Subcutaneous abdominal adipose tissue (tissue), 5 donors: ENCODE data around the gene DEGS2.

Experiments
- H3K27ac ChIP-seq: one replicate; pipeline ENCODE4 v1.7.0; 2013; ENCODE audit warnings: low read depth, mild to moderate bottlenecking, inconsistent platforms, low read length, moderate library complexity
- H3K27me3 ChIP-seq, 5 donors: one replicate each; pipeline ENCODE4 v1.7.0; 2013; ENCODE audit warnings: low read length in 5 of 5, inconsistent platforms in 1 of 5; ENCODE audit not compliant: control insufficient read depth in 5 of 5, insufficient read depth in 4 of 5
- H3K36me3 ChIP-seq, 5 donors: one replicate each; pipeline ENCODE4 v1.7.0; 2013; ENCODE audit warnings: low read length in 5 of 5; ENCODE audit not compliant: control insufficient read depth in 5 of 5, insufficient read depth in 5 of 5
- H3K4me1 ChIP-seq, 5 donors: one replicate each; pipeline ENCODE4 v1.7.0; 2013; ENCODE audit warnings: low read length in 5 of 5, mild to moderate bottlenecking in 3 of 5, moderate library complexity in 1 of 5; ENCODE audit not compliant: control insufficient read depth in 5 of 5, insufficient read depth in 5 of 5
- H3K4me3 ChIP-seq, 5 donors: one replicate each; pipeline ENCODE4 v1.7.0; 2013; ENCODE audit warnings: low read length in 5 of 5, low read depth in 1 of 5
- H3K9ac ChIP-seq, 5 donors: one replicate each; pipeline ENCODE4 v1.7.0; 2013; ENCODE audit warnings: low read length in 5 of 5, mild to moderate bottlenecking in 4 of 5, moderate library complexity in 3 of 5
- H3K9me3 ChIP-seq, 5 donors: one replicate each; pipeline ENCODE4 v1.7.0; 2013; ENCODE audit warnings: low read length in 5 of 5; ENCODE audit not compliant: control insufficient read depth in 5 of 5
- donor health status: healthy.
- donor health status: healthy.
- donor health status: healthy.
- donor health status: healthy.
- donor health status: healthy.

DEGS2 gene

GRCh38 chr14:100148837-100149731 is 10.4 kb downstream of the DEGS2 start:
- H3K4me1 ChIP-seq = peaks cover 0 to 15% (median 5%) of the 10 kb centered on the region in 5 donors
- H3K9me3 ChIP-seq = peaks cover 0 to 7% (median 6%) of the 10 kb centered on the region in 5 donors
- H3K36me3 ChIP-seq = peaks cover 0 to 8% (median under 1%) of the 10 kb centered on the region in 5 donors
- no peak overlapping the region for H3K4me3 ChIP-seq
- peaks cover 3 to 13% (median 6%) of the 10 kb centered on the region in 5 donors for H3K27me3 ChIP-seq
- H3K9ac ChIP-seq = no peak overlapping the region
- no peak overlapping the region for H3K27ac ChIP-seq

- H3K36me3 ChIP-seq = peaks cover 0 to 18% (median 5%) of the 10 kb centered on the region in 5 donors
- H3K9me3 ChIP-seq = no peaks in the 10 kb centered on the region
- H3K9ac ChIP-seq = no peak overlapping the region
- H3K4me3 ChIP-seq = no peak overlapping the region
- H3K27me3 ChIP-seq = peaks cover 3 to 13% (median 6%) of the 10 kb centered on the region in 5 donors
- no peak overlapping the region for H3K27ac ChIP-seq
- peaks cover 0 to 15% (median 5%) of the 10 kb centered on the region in 5 donors for H3K4me1 ChIP-seq
Observed at GRCh38 chr14:100147691-100148464, 11.6 kb downstream of the DEGS2 start.

DNA sequence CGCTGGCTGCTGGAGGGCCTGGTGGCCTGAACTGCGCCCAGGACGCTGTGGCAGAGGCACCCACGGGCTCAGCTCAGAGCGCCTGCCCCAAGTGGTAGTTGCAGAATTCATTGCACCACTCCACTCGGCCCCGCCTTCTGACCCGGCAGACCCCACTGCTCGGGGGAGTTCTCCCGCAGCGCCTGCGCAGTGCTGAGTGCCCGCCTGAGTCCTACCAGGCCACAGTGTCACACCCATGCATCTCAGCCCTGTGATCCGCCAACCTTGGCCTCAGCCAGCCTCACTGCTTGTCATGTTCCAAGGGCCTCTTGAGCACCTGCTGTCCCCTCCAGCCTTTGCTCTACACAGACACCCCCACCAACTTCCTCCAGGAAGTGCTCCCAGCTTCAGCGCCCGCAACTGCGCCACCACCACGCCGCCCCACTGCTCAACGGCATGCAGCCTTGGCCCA is 12.2 kb downstream of the DEGS2 start:
- Histone ChIP-seq H3K36me3 (peaks cover 0 to 20% (median 6%) of the 10 kb centered on the region in 5 donors), H3K27me3 (peaks cover 3 to 13% (median 6%) of the 10 kb centered on the region in 5 donors), H3K9me3 (no peaks in the 10 kb centered on the region), H3K4me3 (peak overlapping the region in 1 of 5 donors; percentile 17), H3K4me1 (peaks cover 0 to 19% (median 11%) of the 10 kb centered on the region in 5 donors), H3K27ac (no peak overlapping the region), H3K9ac (no peak overlapping the region)

- peaks cover 3 to 13% (median 6%) of the 10 kb centered on the region in 5 donors for H3K27me3 ChIP-seq
- H3K9ac ChIP-seq = no peak overlapping the region
- H3K4me3 ChIP-seq = no peak overlapping the region
- H3K27ac ChIP-seq = no peak overlapping the region
- H3K9me3 ChIP-seq = no peaks in the 10 kb centered on the region
- peaks cover 0 to 26% (median 9%) of the 10 kb centered on the region in 5 donors for H3K36me3 ChIP-seq
- H3K4me1 ChIP-seq = peaks cover 0 to 25% (median 16%) of the 10 kb centered on the region in 5 donors
Observed at GRCh38 chr14:100146531-100147091, 12.8 kb downstream of the DEGS2 start.

- Histone ChIP-seq H3K9me3 (no peaks in the 10 kb centered on the region), H3K27ac (no peak overlapping the region), H3K9ac (no peak overlapping the region), H3K4me3 (no peak overlapping the region), H3K4me1 (peaks cover 0 to 25% (median 16%) of the 10 kb centered on the region in 5 donors), H3K36me3 (peaks cover 0 to 34% (median 9%) of the 10 kb centered on the region in 5 donors), H3K27me3 (peaks cover 3 to 13% (median 6%) of the 10 kb centered on the region in 5 donors)
Observed at GRCh38 chr14:100145682-100146464, 13.6 kb downstream of the DEGS2 start.

DNA sequence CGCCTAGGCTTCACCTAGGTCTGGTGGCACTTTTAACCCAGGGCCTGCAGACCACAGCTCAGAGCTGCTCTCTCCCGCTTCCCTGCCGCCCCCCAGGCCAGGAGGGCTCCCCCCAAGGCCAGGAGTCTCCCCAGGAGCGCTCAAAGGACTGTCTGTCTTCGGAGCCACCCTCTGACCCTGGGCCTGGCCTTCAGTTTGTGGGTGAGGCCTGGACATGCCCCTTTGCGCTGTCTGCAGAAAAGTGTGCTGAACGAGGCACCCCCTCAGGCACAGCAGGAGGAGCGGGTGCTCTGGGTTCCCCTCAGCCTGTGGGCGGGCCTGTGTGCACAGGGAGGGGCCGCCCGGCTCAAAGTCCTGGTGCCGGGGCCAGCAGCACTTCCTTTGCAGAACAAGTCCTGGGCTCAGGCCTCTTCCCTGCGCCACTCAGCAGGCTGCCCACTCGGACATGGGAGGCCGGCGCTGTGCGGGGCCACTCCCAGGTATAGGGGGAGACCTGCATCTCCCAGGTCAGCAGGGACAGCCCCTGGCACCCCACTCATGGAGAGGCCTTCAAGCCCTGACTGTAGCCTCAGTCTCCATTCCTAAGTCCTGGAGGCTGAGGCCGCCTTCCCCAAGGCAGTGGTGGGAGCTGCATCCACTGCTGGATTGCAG is 14.3 kb downstream of the DEGS2 start:
- no peaks in the 10 kb centered on the region for H3K9me3 ChIP-seq
- peaks cover 0 to 25% (median 18%) of the 10 kb centered on the region in 5 donors for H3K4me1 ChIP-seq
- peaks cover 0 to 35% (median 9%) of the 10 kb centered on the region in 5 donors for H3K36me3 ChIP-seq
- H3K4me3 ChIP-seq = no peak overlapping the region
- no peak overlapping the region for H3K9ac ChIP-seq
- H3K27ac ChIP-seq = no peak overlapping the region
- peaks cover 0 to 10% (median 5%) of the 10 kb centered on the region in 5 donors for H3K27me3 ChIP-seq

GRCh38 chr14:100144645-100144995 is 14.8 kb downstream of the DEGS2 start:
- Histone ChIP-seq H3K4me1 (peaks cover 0 to 25% (median 18%) of the 10 kb centered on the region in 5 donors), H3K27ac (no peak overlapping the region)

DNA sequence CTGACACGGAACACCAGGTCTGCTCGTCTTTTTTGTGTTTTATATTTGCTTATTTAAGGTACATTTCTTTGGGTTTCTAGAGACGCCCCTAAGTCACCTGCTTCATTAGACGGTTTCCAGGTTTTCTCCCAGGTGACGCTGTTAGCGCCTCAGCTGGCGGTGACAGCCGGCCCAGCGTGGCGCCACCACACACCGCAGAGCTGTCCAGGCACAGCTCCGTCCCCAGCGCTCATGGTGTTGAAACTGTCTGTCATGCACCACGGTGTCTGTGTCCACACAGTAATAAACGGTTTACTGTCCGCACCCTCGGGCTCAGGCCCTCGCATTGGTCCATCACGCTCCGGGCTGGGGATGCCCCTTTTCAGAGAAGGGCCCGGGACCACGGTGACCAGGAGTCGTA is 15.5 kb downstream of the DEGS2 start:
- Histone ChIP-seq H3K9me3 (no peaks in the 10 kb centered on the region), H3K27me3 (peaks cover 0 to 3% (median 0%) of the 10 kb centered on the region in 5 donors), H3K9ac (no peak overlapping the region), H3K4me3 (no peak overlapping the region), H3K36me3 (peaks cover 0 to 40% (median 9%) of the 10 kb centered on the region in 5 donors), H3K27ac (no peak overlapping the region), H3K4me1 (peaks cover 0 to 25% (median 18%) of the 10 kb centered on the region in 5 donors)

More at GRCh38 chr14:100144645-100144995, 14.8 kb downstream of the DEGS2 start:
- H3K9ac ChIP-seq = no peak overlapping the region
- peaks cover 0 to 37% (median 9%) of the 10 kb centered on the region in 5 donors for H3K36me3 ChIP-seq
- peaks cover 0 to 6% (median 3%) of the 10 kb centered on the region in 5 donors for H3K27me3 ChIP-seq
- H3K4me3 ChIP-seq = no peak overlapping the region
- no peaks in the 10 kb centered on the region for H3K9me3 ChIP-seq

DNA sequence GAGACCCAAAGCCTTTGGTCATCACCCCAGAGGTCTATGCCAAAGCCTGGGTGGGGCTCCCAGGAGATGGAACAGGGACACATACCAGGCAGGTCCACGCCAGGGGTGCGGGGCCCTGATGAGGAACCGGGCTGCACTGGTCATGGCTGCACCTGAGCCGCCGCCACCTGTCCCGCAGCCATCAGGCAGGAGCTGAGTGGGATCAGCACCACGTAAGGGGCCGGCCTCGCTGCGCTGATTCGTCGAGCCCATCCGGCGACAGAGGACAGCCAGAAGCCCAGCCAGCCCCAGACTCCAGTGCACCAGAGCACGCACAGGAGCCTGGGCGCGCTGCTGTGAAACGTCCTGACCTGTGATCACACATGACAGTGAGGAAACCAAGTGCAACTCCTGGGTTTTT is 15.9 kb downstream of the DEGS2 start:
- Histone ChIP-seq H3K27me3 (peaks cover 0 to 3% (median 0%) of the 10 kb centered on the region in 5 donors), H3K36me3 (peaks cover 0 to 44% (median 11%) of the 10 kb centered on the region in 5 donors), H3K9ac (no peak overlapping the region), H3K4me3 (no peak overlapping the region), H3K4me1 (peaks cover 2 to 28% (median 19%) of the 10 kb centered on the region in 5 donors), H3K27ac (no peak overlapping the region), H3K9me3 (no peaks in the 10 kb centered on the region)
